OCI-LY1 (cell line): ENCODE results near the gene SUV39H2.

ENCODE experiments used
- EZH2 ChIP-seq: fragments of 200-600 bp; sonication (generic), shearing (Covaris generic); IDR thresholded peaks from 2 replicates; pipeline ENCODE4 v1.8.0; 2017; ENCODE audit warnings: borderline replicate concordance, mixed run types, mild to moderate bottlenecking, antibody characterized with exemption, low read length, moderate library complexity, mixed read lengths
- TF ChIP-seq, protein P1 (sequence below): fragments of 200-600 bp; sonication (generic), shearing (Covaris generic); IDR thresholded peaks from 2 replicates; pipeline ENCODE4 v1.5.1; 2017; ENCODE audit warnings: mild to moderate bottlenecking, antibody characterized with exemption, low read length, moderate library complexity, mixed read lengths

DNA sequence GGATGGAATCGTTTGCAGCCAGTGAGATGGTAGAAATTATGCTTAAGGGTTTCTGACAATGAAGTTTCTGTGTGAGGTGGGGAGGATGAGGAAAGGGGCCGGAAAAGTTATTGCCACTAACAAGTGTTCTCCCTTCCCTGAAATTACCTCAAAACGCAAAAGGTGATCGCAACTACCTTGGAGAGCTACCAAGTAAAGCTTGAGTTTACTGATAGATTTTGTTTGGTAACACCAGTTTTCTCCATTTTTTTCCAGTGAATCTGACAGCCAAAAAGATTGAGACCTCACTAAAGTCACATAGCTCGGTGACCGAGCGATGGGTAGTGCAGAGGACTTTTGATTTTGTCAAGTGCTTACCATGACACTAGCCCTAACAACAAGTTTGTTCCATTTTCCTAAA lies 1.6 kb downstream of the SUV39H2 start:
- no peak for TF ChIP-seq EZH2
- TF ChIP-seq, protein P1, sequence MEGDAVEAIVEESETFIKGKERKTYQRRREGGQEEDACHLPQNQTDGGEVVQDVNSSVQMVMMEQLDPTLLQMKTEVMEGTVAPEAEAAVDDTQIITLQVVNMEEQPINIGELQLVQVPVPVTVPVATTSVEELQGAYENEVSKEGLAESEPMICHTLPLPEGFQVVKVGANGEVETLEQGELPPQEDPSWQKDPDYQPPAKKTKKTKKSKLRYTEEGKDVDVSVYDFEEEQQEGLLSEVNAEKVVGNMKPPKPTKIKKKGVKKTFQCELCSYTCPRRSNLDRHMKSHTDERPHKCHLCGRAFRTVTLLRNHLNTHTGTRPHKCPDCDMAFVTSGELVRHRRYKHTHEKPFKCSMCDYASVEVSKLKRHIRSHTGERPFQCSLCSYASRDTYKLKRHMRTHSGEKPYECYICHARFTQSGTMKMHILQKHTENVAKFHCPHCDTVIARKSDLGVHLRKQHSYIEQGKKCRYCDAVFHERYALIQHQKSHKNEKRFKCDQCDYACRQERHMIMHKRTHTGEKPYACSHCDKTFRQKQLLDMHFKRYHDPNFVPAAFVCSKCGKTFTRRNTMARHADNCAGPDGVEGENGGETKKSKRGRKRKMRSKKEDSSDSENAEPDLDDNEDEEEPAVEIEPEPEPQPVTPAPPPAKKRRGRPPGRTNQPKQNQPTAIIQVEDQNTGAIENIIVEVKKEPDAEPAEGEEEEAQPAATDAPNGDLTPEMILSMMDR: no peak
